Muscle of back (tissue), 13 donors: Measurements from ENCODE around the gene PLPP2. TPM values are rescaled to one million over a fixed set of nuclear protein-coding genes. Genes with fewer than 3 reads are reported as not detected.

Experiments used
- DNase-seq, 3 donors: peaks; one replicate each; pipeline versions ENCODE4 v3.0.0 to v3.0.0-alpha.2; 2013
- long read RNA-seq, 9 donors: transcript quantifications; one replicate each; lab custom pipeline, GENCODE V29; 2026
- polyA plus RNA-seq, 10 donors: library from polyadenylated mRNA; unstranded; fragments of 120-200 nt; gene quantifications; one replicate each; pipeline ENCODE4 v1.2.1, GENCODE V29; 2013; ENCODE audit not compliant: insufficient read length in 10 of 10

Gene PLPP2
- under 1 TPM; 0.04 to 0.84 (median 0.50) TPM for polyA plus RNA-seq
- long read RNA-seq, donor 1, result 0 reads
- long read RNA-seq, donor 2, result 0 reads
- long read RNA-seq, donor 3, result 0 reads
- long read RNA-seq, donor 4, result 0 reads
- long read RNA-seq, donor 5, result 0 reads
- long read RNA-seq, donor 6, partial matches to known transcripts, result 0 of 1 reads
- long read RNA-seq, donor 6, other reads (novel, unspliced or antisense), result 0 of 1 reads
- long read RNA-seq, donor 7, result 0 reads
- long read RNA-seq, donor 8, partial matches to known transcripts, result 0 of 1 reads
- long read RNA-seq, donor 8, other reads (novel, unspliced or antisense), result 0 of 1 reads
- long read RNA-seq, donor 9, partial matches to known transcripts, result 0 of 2 reads
- long read RNA-seq, donor 9, other reads (novel, unspliced or antisense), result 0 of 2 reads

- DNase-seq, result no peak
Measured at GRCh38 chr19:291006-291521, at the start of gene PLPP2. PLPP2 (minus strand) TSS chr19:291403; CDS start chr19:291336, 67 bp downstream.

GRCh38 chr19:340620-341385 lies 49.6 kb upstream of the PLPP2 start:
- no peak for DNase-seq

GRCh38 chr19:339262-339887 lies 48.2 kb upstream of the PLPP2 start:
- no peak for DNase-seq

GRCh38 chr19:338421-338820 lies 47.2 kb upstream of the PLPP2 start:
- DNase-seq, result no peak

GRCh38 chr19:336067-336614 lies 44.9 kb upstream of the PLPP2 start:
- no peak for DNase-seq

GRCh38 chr19:335486-336066 lies 44.4 kb upstream of the PLPP2 start:
- DNase-seq, result no peak

- DNase-seq, result no peak
Measured at GRCh38 chr19:335072-335471, 43.9 kb upstream of the PLPP2 start.

- DNase-seq, result no peak
Measured at GRCh38 chr19:334296-335071, 43.3 kb upstream of the PLPP2 start.

GRCh38 chr19:330503-330902 lies 39.3 kb upstream of the PLPP2 start:
- DNase-seq, result no peak

- no peak for DNase-seq
Measured at GRCh38 chr19:329876-330275, 38.7 kb upstream of the PLPP2 start.

GRCh38 chr19:328025-328505 lies 36.9 kb upstream of the PLPP2 start:
- DNase-seq, result no peak

GRCh38 chr19:327291-328024 lies 36.3 kb upstream of the PLPP2 start:
- DNase-seq, result no peak

- DNase-seq, result no peak
Measured at GRCh38 chr19:326871-327270, 35.7 kb upstream of the PLPP2 start.

GRCh38 chr19:325937-326565 lies 34.8 kb upstream of the PLPP2 start:
- no peak for DNase-seq

- no peak for DNase-seq
Measured at GRCh38 chr19:325173-325936, 34.2 kb upstream of the PLPP2 start.

GRCh38 chr19:324716-325115 lies 33.5 kb upstream of the PLPP2 start:
- no peak for DNase-seq

- DNase-seq, result no peak
Measured at GRCh38 chr19:322616-323015, 31.4 kb upstream of the PLPP2 start.

- DNase-seq, result no peak
Measured at GRCh38 chr19:318509-318774, 27.2 kb upstream of the PLPP2 start.
